GM19452 (cell line): ENCODE measurements around the gene PEPD.

Experiments
- ATAC-seq: cut with Tn5 transposase; IDR thresholded peaks from one replicate; pipeline ENCODE4 v1.9.1; 2021; ENCODE audit not compliant: unreplicated experiment

PEPD gene

GRCh38 chr19:33399081-33399744 is 122.4 kb downstream of the PEPD start:
- no peak for ATAC-seq

GRCh38 chr19:33398361-33399060 is 123.1 kb downstream of the PEPD start:
- no peak for ATAC-seq

GRCh38 chr19:33397536-33398360 is 123.8 kb downstream of the PEPD start:
- no peak for ATAC-seq

- ATAC-seq, result no peak
Measured at GRCh38 chr19:33396701-33397535, 124.7 kb downstream of the PEPD start.

- no peak for ATAC-seq
Measured at GRCh38 chr19:33395561-33396550, 125.7 kb downstream of the PEPD start.

GRCh38 chr19:33394723-33395560 is 126.6 kb downstream of the PEPD start:
- no peak for ATAC-seq

GRCh38 chr19:33394006-33394722 is 127.4 kb downstream of the PEPD start:
- ATAC-seq, result no peak

- ATAC-seq, result no peak
Measured at GRCh38 chr19:33393286-33394005, 128.1 kb downstream of the PEPD start.

GRCh38 chr19:33392341-33393285 is 129.0 kb downstream of the PEPD start:
- no peak for ATAC-seq

- ATAC-seq, result no peak
Measured at GRCh38 chr19:33391631-33392249, 129.9 kb downstream of the PEPD start.

GRCh38 chr19:33390908-33391630 is 130.5 kb downstream of the PEPD start:
- ATAC-seq, result no peak

- ATAC-seq, result no peak
Measured at GRCh38 chr19:33390101-33390907, 131.3 kb downstream of the PEPD start.

- no peak for ATAC-seq
Measured at GRCh38 chr19:33389421-33390100, 132.0 kb downstream of the PEPD start.
